ENCODE results near the gene MAMLD1.

Gene MAMLD1

GRCh38 chrX:150408007-150408406 lies 44.9 kb downstream of the MAMLD1 start:
- no peak for ATAC-seq

GRCh38 chrX:150408561-150408960 lies 45.4 kb downstream of the MAMLD1 start:
- no peak for ATAC-seq

DNA sequence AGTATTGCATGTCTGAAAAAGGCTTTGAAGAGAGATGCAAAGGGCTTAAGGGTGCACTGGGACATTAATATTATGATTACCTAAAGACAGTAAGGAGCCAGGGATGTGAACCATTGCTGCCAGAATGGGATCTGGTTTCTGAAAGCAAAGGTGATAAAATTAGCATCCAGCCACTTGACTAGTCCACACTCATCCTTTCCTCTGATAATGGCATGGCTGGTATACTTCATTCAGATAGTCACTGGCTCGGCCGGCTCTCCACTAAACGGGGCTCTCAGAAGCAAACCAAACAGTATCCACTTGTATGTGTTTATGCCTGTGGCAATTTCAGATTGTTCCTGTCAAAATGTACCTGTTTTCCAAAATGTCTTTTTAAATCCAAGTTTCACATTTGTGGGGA lies 46.4 kb downstream of the MAMLD1 start:
- ATAC-seq = no peak

- ATAC-seq = no peak
Measured at GRCh38 chrX:150409964-150410363, 46.8 kb downstream of the MAMLD1 start.

- no peak for ATAC-seq
Measured at GRCh38 chrX:150410513-150410912, 47.4 kb downstream of the MAMLD1 start.

GRCh38 chrX:150411656-150412055 lies 48.5 kb downstream of the MAMLD1 start:
- no peak for ATAC-seq

GRCh38 chrX:150414228-150414627 lies 51.1 kb downstream of the MAMLD1 start:
- no peak for ATAC-seq

GRCh38 chrX:150416469-150416868 lies 53.4 kb downstream of the MAMLD1 start:
- ATAC-seq = no peak

- no peak for ATAC-seq
Measured at GRCh38 chrX:150421816-150422215, 58.7 kb downstream of the MAMLD1 start.

DNA sequence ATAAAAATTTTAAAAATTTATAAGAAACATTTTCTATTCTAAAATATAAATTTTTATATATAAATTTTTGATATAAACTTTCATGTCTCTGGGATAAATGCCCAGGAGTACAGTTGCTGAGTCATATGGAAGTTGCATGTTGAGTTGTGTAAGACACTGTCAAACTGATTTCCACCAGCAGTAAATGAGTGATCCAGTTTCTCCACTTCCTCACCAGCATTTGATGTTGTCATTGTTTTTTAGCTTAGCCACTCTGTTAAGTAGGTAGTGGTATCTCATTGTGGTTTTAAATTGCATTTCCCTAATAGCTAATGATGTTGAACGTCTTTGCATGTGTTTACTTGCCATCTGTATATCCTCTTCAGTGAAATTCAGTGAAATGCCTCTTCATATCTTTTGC lies 66.5 kb downstream of the MAMLD1 start:
- no peak for ATAC-seq

DNA sequence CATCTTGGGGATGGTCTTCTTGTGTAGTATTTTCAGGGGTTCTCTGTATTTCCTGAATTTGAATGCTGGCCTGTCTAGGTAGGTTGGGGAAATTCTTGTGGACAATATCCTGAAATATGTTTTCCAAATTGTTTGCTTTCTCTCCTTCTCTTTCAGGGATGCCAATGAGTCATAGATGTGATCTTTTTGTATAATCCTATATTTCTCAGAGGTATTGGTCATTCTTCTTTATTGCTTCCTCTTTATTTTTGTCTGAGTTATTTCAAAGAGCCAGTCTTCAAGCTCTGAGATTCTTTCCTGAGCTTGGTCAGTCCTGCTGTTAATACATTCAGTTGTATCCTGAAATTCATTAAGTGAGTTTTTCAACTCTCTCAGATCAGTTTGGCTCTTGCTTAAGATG lies 73.1 kb downstream of the MAMLD1 start:
- no peak for ATAC-seq

DNA sequence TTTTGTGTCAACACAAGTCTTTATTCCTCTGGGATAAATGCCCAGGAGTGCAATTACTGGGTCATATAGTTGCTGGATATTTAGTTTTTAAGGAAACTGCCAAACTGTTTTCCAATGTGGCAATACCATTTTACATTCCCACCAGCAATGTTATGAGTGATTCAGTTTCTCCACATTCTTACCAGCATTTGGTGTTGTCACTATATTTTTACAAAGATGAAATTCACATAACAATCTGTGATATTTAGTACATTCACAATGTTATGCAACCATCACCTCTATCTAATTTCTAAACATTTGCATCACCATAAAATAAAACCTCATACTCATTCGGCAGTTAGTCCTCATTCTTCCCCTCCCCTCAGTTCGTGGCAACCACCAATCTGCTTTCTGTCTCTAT lies 75.0 kb downstream of the MAMLD1 start:
- no peak for ATAC-seq

DNA sequence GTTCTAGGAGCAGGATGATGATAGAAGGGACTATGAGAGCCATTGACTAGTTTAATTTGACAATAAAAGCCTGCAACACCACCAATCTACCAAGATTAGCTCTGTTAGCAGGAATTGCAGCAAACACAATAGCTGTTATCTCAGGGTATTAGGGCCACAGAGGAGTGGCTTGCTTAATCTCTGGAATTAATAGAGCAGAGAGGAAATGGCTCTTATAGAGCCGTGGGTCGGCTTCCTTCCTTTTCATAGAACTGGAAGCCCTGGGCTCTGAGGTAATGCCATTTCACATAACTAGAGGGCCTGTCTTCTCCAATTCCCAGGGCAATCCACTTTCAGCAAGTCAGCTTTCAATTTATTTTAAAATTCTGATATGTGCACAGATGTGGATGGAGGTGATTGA lies 83.0 kb downstream of the MAMLD1 start:
- no peak for ATAC-seq

DNA sequence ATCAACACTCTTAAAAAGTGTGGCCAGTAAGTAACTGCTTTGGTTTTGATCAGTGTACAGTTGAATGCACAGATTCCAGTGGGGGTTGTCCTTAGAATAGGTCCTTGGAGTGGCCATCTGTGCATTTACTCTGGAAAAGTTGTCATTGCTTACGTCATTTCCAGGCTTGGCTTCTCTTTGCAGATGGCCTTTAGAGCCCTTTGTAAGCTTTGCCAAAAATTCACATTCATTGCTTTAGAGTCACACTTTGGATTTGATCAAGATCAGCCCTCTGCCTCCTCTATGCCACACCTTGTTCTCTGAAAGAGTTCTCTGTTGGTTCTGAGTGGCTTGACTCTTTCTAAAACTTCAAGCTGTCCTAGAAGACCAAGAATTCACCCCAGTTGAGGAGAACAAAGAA lies 83.9 kb downstream of the MAMLD1 start:
- no peak for ATAC-seq

DNA sequence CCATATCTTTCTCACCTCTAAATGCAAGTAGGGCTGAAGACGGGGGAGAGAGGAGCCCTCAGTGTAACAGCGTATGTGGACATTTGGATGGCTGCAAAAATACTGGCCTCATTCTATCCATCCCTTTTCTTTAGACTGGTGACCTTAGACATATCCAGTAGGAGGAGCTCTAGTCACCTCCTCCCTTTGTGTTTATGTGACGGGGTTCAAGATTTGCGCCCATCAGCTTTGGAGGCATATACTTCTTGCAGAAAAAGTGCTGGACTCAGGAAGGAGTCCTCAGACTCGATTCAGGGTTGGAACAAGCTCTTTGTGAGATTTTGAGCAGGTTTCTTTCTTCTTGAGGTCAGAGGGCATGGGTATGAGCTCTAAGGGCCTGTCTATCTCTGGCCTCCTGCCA lies 86.2 kb downstream of the MAMLD1 start:
- no peak for ATAC-seq

- ATAC-seq = no peak
Measured at GRCh38 chrX:150450519-150451177, 87.5 kb downstream of the MAMLD1 start.

DNA sequence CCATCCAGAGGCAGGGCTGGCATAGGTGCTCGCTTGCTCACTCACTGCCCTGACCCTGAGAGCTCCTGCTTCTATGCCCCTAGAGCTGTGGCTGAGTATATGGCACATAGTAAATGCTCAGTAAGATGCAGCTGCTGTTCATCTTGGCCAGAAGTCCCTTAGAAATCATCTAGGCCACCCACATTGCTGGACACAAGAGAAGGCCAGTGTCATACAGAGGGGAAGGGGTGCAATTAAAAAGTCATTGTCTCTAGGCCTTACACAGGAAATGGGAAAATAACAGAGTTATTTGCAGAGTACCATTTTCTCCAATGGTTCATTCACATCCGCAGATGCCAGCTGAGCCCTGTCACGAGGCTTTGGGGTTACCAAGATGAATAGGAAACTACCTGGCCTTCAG lies 88.8 kb downstream of the MAMLD1 start:
- no peak for ATAC-seq

GRCh38 chrX:150454083-150454482 lies 91.0 kb downstream of the MAMLD1 start:
- no peak for ATAC-seq

- no peak for ATAC-seq
Measured at GRCh38 chrX:150454508-150455214, 91.5 kb downstream of the MAMLD1 start.

DNA sequence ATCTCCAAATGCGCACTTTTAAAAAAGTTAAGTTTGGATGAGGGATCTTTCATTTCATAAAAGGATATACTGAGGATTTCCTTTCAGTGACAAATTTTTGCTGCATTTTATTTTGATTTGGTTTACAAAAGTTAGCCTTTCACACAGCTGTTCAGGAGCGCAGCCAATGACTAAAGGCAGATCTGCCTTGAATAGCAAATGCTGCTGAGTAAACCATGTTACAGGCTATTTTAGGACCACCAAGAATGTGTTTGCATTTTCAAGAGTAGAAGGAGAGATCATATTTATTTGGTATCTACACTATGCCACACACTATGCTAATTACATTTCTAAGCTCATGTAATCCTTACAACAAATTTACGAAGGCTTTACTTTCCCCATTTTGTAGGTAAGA lies 92.1 kb downstream of the MAMLD1 start:
- ATAC-seq = no peak

DNA sequence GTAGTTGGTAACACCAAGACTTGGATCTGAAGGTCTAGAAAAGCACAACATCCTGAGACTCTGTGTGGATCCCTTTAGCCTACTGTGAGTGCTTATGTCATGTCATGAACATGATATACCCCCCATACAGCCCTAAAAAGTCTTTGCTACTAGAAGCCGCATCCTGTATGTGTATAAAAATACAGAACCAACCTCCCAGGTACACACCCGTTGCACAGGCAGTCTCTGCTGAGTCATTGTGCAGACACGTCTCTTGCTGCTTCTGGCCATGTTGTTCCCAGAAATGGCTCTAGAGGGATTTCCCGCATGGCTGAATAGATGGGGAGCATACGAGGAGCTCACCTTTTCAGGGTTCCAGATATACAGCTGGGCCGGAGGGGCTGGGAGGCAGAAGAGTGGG lies 93.3 kb downstream of the MAMLD1 start:
- ATAC-seq = no peak

DNA sequence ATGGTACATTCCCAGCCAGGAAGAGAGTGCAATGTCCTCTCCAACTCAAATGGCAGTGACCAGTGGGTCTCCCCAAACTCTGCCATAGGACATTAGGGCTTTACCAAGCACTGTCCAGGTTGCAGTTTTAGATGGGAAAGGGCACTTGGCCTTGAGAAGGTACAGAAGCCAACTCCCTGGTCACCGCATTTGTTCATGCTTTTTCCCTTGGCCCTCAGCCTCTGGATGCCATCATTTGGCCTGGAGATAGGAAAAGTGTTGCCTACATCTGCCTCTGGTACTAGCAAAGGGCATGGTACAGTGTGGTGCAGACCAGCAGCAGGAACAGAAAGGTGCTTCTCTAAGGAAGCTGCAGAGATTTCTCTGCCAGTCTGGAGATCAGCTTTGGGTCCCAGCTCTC lies 93.8 kb downstream of the MAMLD1 start:
- ATAC-seq = no peak

- no peak for ATAC-seq
Measured at GRCh38 chrX:150459196-150459595, 96.1 kb downstream of the MAMLD1 start.

GRCh38 chrX:150460063-150460462 lies 96.9 kb downstream of the MAMLD1 start:
- ATAC-seq = no peak

GRCh38 chrX:150460781-150461180 lies 97.7 kb downstream of the MAMLD1 start:
- no peak for ATAC-seq
